ENCODE data around the gene ZNF585A.
A peak's percentile ranks its signal among the peaks of the same experiment; 100 is the strongest.
"Not testable (repeated sequence)": the region's sequence is repeated elsewhere in the genome, so short reads cannot be mapped to it uniquely, and the experiment has no call there.

Gene ZNF585A

GRCh38 chr19:37172368-37173366, at the start of gene ZNF585A:
Gene ZNF585A (minus strand): TSS chr19:37172695. CDS start chr19:37169910, 2,785 bp downstream.
- peak; percentile 96 for DNase-seq

- DNase-seq = no peak
Observed at GRCh38 chr19:37221136-37221535, 48.6 kb upstream of the ZNF585A start.

GRCh38 chr19:37220383-37220782, 47.9 kb upstream of the ZNF585A start:
- DNase-seq = no peak

GRCh38 chr19:37218592-37218935, 46.1 kb upstream of the ZNF585A start:
- no peak for DNase-seq

GRCh38 chr19:37217775-37218591, 45.5 kb upstream of the ZNF585A start, which contains the start of gene ZNF383:
Gene ZNF383 (plus strand): TSS chr19:37218214. CDS start chr19:37230454, 12,240 bp downstream.
- DNase-seq = peak; percentile 88

GRCh38 chr19:37217480-37217774, 44.9 kb upstream of the ZNF585A start:
- no peak for DNase-seq

GRCh38 chr19:37197768-37198167, 25.3 kb upstream of the ZNF585A start:
- no peak for DNase-seq

- not testable (repeated sequence) for DNase-seq
Observed at GRCh38 chr19:37197115-37197514, 24.6 kb upstream of the ZNF585A start.

- not testable (repeated sequence) for DNase-seq
Observed at GRCh38 chr19:37195248-37195647, 22.8 kb upstream of the ZNF585A start.

- not testable (repeated sequence) for DNase-seq
Observed at GRCh38 chr19:37186071-37186470, 13.6 kb upstream of the ZNF585A start.

GRCh38 chr19:37165635-37166034, 6.9 kb downstream of the ZNF585A start:
- no peak for DNase-seq

GRCh38 chr19:37160153-37160552, 12.3 kb downstream of the ZNF585A start:
- no peak for DNase-seq

- DNase-seq = no peak
Observed at GRCh38 chr19:37148214-37148613, 24.3 kb downstream of the ZNF585A start.

- no peak for DNase-seq
Observed at GRCh38 chr19:37136111-37136510, 36.4 kb downstream of the ZNF585A start.

- DNase-seq = no peak
Observed at GRCh38 chr19:37128821-37129177, 43.7 kb downstream of the ZNF585A start.

- no peak for DNase-seq
Observed at GRCh38 chr19:37127999-37128820, 44.3 kb downstream of the ZNF585A start.

- not testable (repeated sequence) for DNase-seq
Observed at GRCh38 chr19:37122093-37122492, 50.4 kb downstream of the ZNF585A start.

- DNase-seq = no peak
Observed at GRCh38 chr19:37114001-37114400, 58.5 kb downstream of the ZNF585A start.

- not testable (repeated sequence) for DNase-seq
Observed at GRCh38 chr19:37111753-37112152, 60.7 kb downstream of the ZNF585A start.

GRCh38 chr19:37104135-37104534, 68.4 kb downstream of the ZNF585A start:
- DNase-seq = not testable (repeated sequence)

- DNase-seq = no peak
Observed at GRCh38 chr19:37098570-37098969, 73.9 kb downstream of the ZNF585A start.

GRCh38 chr19:37095859-37096258, 76.6 kb downstream of the ZNF585A start:
- no peak for DNase-seq
